GM19025 (cell line): Measurements from ENCODE around the gene FMNL1.
"Not testable (repeated sequence)": the region's sequence is repeated elsewhere in the genome, so short reads cannot be mapped to it uniquely, and the experiment has no call there.

Experiments used
- ATAC-seq: cut with Tn5 transposase; IDR thresholded peaks from one replicate; pipeline ENCODE4 v1.9.1; 2021; ENCODE audit warnings: mild to moderate bottlenecking, low read depth, moderate library complexity; ENCODE audit not compliant: unreplicated experiment

FMNL1 gene

GRCh38 chr17:45221081-45222013 lies at the start of gene FMNL1:
Gene FMNL1 (plus strand): TSS chr17:45221885. CDS start chr17:45222125, 240 bp downstream.
- no peak for ATAC-seq

GRCh38 chr17:45172232-45172540 lies 49.5 kb upstream of the FMNL1 start:
- ATAC-seq: no peak

GRCh38 chr17:45172541-45173286 lies 49.0 kb upstream of the FMNL1 start:
- no peak for ATAC-seq

GRCh38 chr17:45175759-45176115 lies 45.9 kb upstream of the FMNL1 start:
- no peak for ATAC-seq

DNA sequence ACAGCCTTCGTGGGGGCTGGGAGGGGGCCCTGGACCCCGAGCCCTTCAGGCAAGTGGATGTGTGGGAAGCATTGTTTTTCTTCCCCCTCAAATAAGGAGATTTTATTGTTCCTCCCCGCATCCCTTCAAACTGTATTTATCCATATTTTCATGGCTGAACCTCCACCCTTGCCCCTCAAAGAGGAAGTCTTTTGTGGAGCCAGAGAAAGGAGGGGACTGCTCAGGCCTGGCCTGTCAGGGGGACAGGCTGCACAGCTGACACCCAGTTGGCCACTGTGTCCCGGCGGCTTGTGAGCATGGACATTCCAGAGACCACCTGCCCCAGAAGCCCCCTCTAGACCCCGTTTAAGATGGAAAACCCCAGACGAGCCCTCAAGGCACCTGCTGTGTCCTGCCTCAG lies 44.1 kb upstream of the FMNL1 start:
- no peak for ATAC-seq

GRCh38 chr17:45184144-45184543 lies 37.5 kb upstream of the FMNL1 start:
- ATAC-seq: no peak

GRCh38 chr17:45186801-45187354 lies 34.8 kb upstream of the FMNL1 start:
- no peak for ATAC-seq

GRCh38 chr17:45189009-45189408 lies 32.7 kb upstream of the FMNL1 start:
- ATAC-seq: no peak

DNA sequence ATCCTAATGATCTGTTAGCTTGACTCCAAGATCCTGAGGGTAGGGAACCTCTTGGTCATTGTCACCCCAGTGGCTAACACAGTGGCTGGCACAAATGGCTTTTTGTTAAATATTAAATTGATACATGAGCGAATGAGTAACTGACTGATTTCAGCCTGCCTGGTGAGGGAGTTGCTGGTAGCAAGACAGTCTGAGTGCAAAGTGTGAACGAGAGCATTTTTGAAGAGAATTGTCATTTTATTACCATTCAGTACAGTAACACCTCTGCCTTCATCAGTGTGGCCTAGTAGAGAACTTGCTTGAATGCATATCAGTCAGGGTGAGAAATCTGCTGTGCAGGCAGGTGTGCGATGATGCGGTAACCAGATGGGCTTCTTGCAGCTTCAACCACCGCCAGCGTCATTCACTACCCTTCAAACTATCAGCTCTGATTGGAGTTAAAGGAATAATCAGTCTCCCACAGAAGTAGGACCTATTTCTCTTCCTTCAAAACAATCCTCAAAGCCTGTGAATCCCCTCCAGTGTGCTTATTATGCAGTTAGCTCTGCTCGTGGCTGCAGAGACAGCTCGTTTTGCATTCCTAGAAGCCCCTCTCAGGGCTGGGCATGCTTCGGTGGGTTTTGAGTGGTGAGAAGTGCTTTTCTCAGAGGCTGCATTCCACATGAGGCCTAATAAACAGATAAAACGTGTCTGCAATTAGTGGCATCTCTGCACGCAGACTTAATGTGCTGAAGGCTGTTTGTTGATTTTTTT lies 31.0 kb upstream of the FMNL1 start:
- no peak for ATAC-seq

DNA sequence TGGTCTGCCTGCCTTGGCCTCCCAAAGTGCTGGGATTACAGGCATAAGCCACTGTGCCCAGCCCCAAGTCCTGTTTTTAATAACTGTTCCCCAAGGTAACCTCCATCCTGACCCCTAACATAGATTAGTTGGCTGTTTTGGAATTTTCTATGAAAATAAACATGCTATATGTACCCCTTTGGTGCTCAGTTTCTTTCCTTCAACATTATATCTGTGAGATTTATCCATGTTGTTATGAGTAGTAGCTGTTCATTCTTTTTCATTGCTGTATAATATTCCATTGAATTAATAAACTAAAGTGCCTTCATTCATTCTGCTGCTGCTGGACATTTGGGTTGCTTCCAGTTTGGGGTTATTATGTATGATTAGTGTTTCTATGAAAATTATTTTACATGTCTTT lies 26.3 kb upstream of the FMNL1 start:
- no peak for ATAC-seq

GRCh38 chr17:45197108-45197507 lies 24.6 kb upstream of the FMNL1 start:
- ATAC-seq: no peak

DNA sequence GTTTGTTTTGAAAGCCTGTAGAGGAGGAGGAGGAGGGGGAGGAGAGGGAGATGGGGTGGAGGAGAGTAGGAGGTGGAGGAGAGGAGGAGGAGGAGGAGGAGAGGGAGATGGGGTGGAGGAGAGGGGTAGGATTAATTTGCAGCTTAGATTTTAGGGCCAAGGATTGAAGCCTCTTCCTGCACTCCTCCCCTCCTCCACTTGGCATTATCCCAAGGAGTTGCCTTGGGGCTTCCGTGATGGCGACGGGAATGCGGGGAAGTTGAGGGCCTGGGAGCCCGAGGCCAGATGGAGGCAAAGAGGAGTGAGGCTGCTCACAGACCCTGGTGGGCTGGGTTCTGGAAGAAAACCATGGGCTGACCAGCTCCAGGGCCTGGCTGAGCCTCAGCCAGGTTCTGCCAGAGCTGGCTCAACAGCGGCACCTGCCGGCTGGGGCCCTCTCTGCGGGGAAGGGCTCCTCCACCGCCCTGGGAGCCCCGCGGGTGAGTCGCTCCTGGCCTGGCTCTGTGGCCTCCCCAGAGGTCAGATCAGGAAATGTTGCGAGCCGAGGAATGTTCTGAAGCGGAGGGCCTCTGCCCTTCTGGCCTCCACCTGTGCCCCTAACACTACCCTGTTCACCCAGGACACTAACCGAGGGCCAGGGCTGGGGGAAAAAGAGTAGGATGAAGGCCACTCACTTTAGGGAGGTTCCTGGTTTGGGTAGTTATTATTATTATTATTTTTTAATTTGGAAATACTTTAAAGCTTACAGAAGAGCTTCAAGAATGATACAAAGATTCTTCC lies 23.9 kb upstream of the FMNL1 start:
- peak; percentile 82 for ATAC-seq

DNA sequence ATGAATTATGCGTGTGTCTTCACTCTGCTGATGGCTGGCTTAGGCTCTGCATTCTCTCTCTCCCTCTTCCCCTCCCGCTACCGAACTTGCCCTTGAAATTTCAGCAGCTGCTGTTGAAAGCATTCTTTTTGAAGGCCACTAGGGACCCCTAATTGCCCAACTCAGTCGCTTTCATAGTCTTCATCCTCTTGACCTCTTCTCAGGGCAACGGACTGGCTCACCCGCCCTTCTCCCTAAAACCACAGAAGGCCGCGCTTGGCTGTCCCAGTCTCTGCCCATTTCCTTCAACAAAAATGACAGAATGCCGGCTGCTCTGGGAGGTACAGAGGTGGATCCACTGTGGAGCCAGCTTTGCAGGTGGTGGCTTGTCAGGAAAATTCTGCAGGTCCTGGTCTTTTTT lies 21.0 kb upstream of the FMNL1 start:
- no peak for ATAC-seq

GRCh38 chr17:45201457-45201856 lies 20.2 kb upstream of the FMNL1 start:
- no peak for ATAC-seq

DNA sequence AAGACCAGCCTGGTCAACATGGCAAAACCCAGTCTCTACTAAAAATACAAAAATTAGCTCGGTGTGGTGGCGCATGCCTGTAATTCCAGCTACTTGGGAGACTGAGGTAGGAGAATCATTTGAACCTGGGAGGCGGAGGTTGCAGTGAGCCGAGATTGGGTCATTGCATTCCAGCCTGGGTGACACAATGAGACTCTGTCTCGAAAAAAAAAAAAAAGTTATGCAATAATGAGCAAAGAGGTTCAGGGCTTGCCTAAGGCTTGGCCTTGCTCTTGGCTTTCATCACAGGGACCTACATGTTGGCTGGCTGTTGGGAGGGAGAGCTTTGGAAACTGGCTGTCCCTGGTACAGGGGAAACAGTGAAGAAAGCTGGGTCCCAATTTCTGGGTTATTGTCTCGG lies 19.8 kb upstream of the FMNL1 start:
- not testable (repeated sequence) for ATAC-seq

GRCh38 chr17:45218895-45219661 lies 2.6 kb upstream of the FMNL1 start:
- ATAC-seq: no peak

DNA sequence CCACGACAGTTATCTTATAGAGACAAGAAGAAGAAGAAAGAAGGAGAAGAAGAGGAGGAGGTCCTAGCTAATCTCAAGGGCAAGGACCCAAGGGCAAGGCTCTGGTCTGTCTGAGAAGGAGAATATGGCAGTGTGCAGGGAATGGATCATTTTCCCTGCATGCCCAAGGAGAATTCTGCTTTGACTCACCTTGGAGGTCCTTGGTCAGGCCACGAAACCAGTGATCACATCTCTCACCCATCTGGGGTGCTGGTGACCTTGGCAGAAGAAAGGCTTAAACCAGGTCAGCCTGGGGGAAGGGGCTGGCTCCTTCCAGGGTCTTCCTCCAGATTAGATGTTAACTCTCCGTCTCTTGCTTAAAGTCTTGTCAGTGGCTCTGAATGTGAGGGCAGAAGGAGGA lies 1.6 kb upstream of the FMNL1 start:
- ATAC-seq: no peak

- no peak for ATAC-seq
These were observed 266 bp downstream of the FMNL1 start for GRCh38 chr17:45222014-45222288.

- ATAC-seq: no peak
These were observed 757 bp downstream of the FMNL1 start for GRCh38 chr17:45222289-45222995.
